ENCODE data around the gene CENPM.
A peak's percentile ranks its signal among the peaks of the same experiment; 100 is the strongest.

The CENPM gene

GRCh38 chr22:41946629-41947423, at the start of gene CENPM:
TSS of gene CENPM (minus strand) at chr22:41947152. CDS start at chr22:41947076, 76 bp downstream.
- peak; percentile 85 for DNase-seq (ENCODE audit: low spot score)

GRCh38 chr22:41995211-41995610, 48.3 kb upstream of the CENPM start:
- DNase-seq (ENCODE audit: low spot score) = no peak

GRCh38 chr22:41992496-41992895, 45.5 kb upstream of the CENPM start:
- DNase-seq (ENCODE audit: low spot score) = no peak

GRCh38 chr22:41991111-41991510, 44.2 kb upstream of the CENPM start:
- DNase-seq (ENCODE audit: low spot score) = no peak

GRCh38 chr22:41989246-41989645, 42.3 kb upstream of the CENPM start:
- no peak for DNase-seq (ENCODE audit: low spot score)

GRCh38 chr22:41987276-41987675, 40.3 kb upstream of the CENPM start:
- no peak for DNase-seq (ENCODE audit: low spot score)

- no peak for DNase-seq (ENCODE audit: low spot score)
Observed at GRCh38 chr22:41983513-41984405, 36.8 kb upstream of the CENPM start.

- DNase-seq (ENCODE audit: low spot score) = no peak
Observed at GRCh38 chr22:41982865-41983264, 35.9 kb upstream of the CENPM start.

- DNase-seq (ENCODE audit: low spot score) = no peak
Observed at GRCh38 chr22:41979423-41980250, 32.7 kb upstream of the CENPM start.

- no peak for DNase-seq (ENCODE audit: low spot score)
Observed at GRCh38 chr22:41978732-41979131, 31.8 kb upstream of the CENPM start.

- DNase-seq (ENCODE audit: low spot score) = no peak
Observed at GRCh38 chr22:41976961-41977566, 30.1 kb upstream of the CENPM start.

- DNase-seq (ENCODE audit: low spot score) = peak; percentile 30
Observed at GRCh38 chr22:41976070-41976901, 29.3 kb upstream of the CENPM start.

GRCh38 chr22:41975299-41976069, 28.5 kb upstream of the CENPM start:
- DNase-seq (ENCODE audit: low spot score) = no peak

- no peak for DNase-seq (ENCODE audit: low spot score)
Observed at GRCh38 chr22:41974691-41975290, 27.8 kb upstream of the CENPM start.

GRCh38 chr22:41971431-41971830, 24.5 kb upstream of the CENPM start:
- no peak for DNase-seq (ENCODE audit: low spot score)

- no peak for DNase-seq (ENCODE audit: low spot score)
Observed at GRCh38 chr22:41970601-41971000, 23.6 kb upstream of the CENPM start.

- no peak for DNase-seq (ENCODE audit: low spot score)
Observed at GRCh38 chr22:41969110-41969646, 22.2 kb upstream of the CENPM start, which contains the start of gene SEPTIN3. TSS of gene SEPTIN3 (plus strand) at chr22:41969443. CDS start at chr22:41971493, 2,050 bp downstream.

GRCh38 chr22:41968601-41969000, 21.6 kb upstream of the CENPM start:
- DNase-seq (ENCODE audit: low spot score) = no peak

- DNase-seq (ENCODE audit: low spot score) = peak; percentile 63
Observed at GRCh38 chr22:41966607-41967240, 19.8 kb upstream of the CENPM start.
